Peyer's patch (tissue), 4 donors: ENCODE results near the gene TMEM132A. TPM values are rescaled to one million over a fixed set of nuclear protein-coding genes. Genes with fewer than 3 reads are reported as not detected.

Experiments
- DNase-seq, 3 donors: peaks; one replicate each; pipeline ENCODE4 v3.0.0-alpha.2; 2017 to 2019
- H3K27ac ChIP-seq, 4 donors: fragments of 200-600 bp; sonication (generic); one replicate each; pipeline ENCODE4 v1.5.1; 2016 to 2019
- H3K27me3 ChIP-seq, 2 donors: fragments of 200-600 bp; sonication (generic); one replicate each; pipeline ENCODE4 v1.5.1; 2019
- H3K36me3 ChIP-seq, 3 donors: fragments of 200-600 bp; sonication (generic); one replicate each; pipeline ENCODE4 v1.5.1; 2016 to 2019
- H3K4me1 ChIP-seq, 4 donors: fragments of 200-600 bp; sonication (generic); one replicate each; pipeline ENCODE4 v1.5.1; 2016 to 2019
- H3K4me3 ChIP-seq, 4 donors: fragments of 200-600 bp; sonication (generic); 1 replicate in 3 of 4; 2 replicates in 1 of 4; pipeline ENCODE4 v1.5.1; 2016 to 2019; ENCODE audit warnings: mild to moderate bottlenecking in 1 of 4
- H3K9me3 ChIP-seq, 4 donors: fragments of 200-600 bp; sonication (generic); one replicate each; pipeline ENCODE4 v1.5.1; 2016 to 2019; ENCODE audit warnings: mild to moderate bottlenecking in 1 of 4
- POLR2A ChIP-seq, 2 donors: fragments of 450-650 bp; IDR thresholded peaks; one replicate each; pipeline ENCODE4 v1.5.1; 2017; ENCODE audit warnings: antibody characterized with exemption in 2 of 2, mild to moderate bottlenecking in 2 of 2, moderate library complexity in 2 of 2
- total RNA-seq, 4 donors: library from RNA; depleted of rRNA; stranded (reverse); fragments of >200 nt; gene quantifications; one replicate each; pipeline ENCODE4 v1.1.0, GENCODE V29; 2016
- TF ChIP-seq, protein P1 (sequence below), 6 experiments: fragments of 450-650 bp in 4 of 6; fragments of 200-600 bp in 2 of 6; sonication (generic) in 1 of 6; IDR thresholded peaks; one replicate each; pipeline ENCODE4 v1.5.1; 2017 to 2019; ENCODE audit warnings: antibody characterized with exemption in 6 of 6, mild to moderate bottlenecking in 3 of 6, moderate library complexity in 1 of 6

TMEM132A gene
- total RNA-seq, 4 donors from 2014 or later, result 1.6 to 28.9 (median 4.0) TPM

DNA sequence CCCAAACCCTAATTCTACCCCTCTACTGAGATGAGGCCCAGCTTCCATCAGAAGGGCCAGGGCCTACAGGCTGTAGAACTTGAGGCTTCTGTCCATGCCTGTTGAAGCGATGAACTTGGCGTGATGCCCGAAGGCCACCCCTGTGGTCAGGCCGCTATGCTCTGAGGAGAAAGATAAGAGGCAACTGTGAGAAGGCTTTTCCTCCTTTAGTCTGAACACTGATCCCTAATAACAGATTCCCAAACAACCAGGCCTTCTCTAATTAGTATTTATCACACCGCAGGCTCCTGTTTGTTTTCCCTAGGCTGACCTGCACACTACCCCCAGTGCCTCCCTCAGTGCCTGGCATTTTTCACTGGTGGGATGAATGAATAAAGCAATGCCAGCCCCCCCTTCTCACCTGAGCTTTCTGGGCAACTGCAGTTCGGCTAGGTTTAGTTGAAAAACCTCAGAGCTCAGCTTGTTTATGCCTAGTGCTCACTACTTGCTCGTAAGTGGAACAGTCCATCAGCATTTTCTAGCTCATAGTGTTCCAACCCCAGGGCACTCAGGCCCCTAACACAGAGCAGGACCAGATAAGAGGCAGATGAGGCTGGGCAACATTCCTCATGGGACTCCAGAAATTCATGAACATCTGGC, 33.0 kb upstream of the TMEM132A start:
- TF ChIP-seq, protein P1, sequence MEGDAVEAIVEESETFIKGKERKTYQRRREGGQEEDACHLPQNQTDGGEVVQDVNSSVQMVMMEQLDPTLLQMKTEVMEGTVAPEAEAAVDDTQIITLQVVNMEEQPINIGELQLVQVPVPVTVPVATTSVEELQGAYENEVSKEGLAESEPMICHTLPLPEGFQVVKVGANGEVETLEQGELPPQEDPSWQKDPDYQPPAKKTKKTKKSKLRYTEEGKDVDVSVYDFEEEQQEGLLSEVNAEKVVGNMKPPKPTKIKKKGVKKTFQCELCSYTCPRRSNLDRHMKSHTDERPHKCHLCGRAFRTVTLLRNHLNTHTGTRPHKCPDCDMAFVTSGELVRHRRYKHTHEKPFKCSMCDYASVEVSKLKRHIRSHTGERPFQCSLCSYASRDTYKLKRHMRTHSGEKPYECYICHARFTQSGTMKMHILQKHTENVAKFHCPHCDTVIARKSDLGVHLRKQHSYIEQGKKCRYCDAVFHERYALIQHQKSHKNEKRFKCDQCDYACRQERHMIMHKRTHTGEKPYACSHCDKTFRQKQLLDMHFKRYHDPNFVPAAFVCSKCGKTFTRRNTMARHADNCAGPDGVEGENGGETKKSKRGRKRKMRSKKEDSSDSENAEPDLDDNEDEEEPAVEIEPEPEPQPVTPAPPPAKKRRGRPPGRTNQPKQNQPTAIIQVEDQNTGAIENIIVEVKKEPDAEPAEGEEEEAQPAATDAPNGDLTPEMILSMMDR (IDR thresholded peaks at IDR 0.05), result no peak
- no peak for TF ChIP-seq POLR2A (IDR thresholded peaks at IDR 0.05)
- H3K27me3 ChIP-seq, result no peaks in the 10 kb centered on the region
- no peaks in the 10 kb centered on the region for H3K4me1 ChIP-seq
- H3K4me3 ChIP-seq, result no peak overlapping the region
- DNase-seq, result peak in 1 of 3 donors; percentile 45
- no peak overlapping the region for H3K27ac ChIP-seq
- peaks cover 0 to 52% (median 0%) of the 10 kb centered on the region in 3 donors for H3K36me3 ChIP-seq
- H3K9me3 ChIP-seq, result no peaks in the 10 kb centered on the region

DNA sequence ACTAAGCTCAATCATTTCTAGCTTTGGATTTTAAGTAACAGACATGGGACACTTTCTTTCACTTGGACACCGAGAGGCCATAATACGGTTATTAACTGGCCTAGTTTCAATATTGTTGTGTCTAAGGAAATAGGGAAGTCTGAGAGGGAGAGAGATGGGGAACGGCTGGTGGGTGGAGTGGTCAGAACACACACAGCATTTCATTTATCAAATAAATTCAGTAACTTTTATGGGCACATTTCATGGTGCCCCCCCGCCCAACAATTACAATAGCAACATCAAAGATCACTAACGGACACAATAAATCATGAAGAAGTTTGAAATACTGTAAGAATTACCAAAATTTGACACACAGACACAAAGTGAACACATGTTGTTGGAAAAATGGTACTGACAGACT, 28.6 kb upstream of the TMEM132A start:
- no peak overlapping the region for H3K27ac ChIP-seq
- no peaks in the 10 kb centered on the region for H3K27me3 ChIP-seq
- no peak for DNase-seq
- H3K36me3 ChIP-seq, result peaks cover 0 to 90% (median 3%) of the 10 kb centered on the region in 3 donors
- H3K4me1 ChIP-seq, result no peaks in the 10 kb centered on the region
- no peaks in the 10 kb centered on the region for H3K9me3 ChIP-seq
- no peak overlapping the region for H3K4me3 ChIP-seq
- TF ChIP-seq, protein P1 (IDR thresholded peaks at IDR 0.05), result no peak
- no peak for TF ChIP-seq POLR2A (IDR thresholded peaks at IDR 0.05)

DNA sequence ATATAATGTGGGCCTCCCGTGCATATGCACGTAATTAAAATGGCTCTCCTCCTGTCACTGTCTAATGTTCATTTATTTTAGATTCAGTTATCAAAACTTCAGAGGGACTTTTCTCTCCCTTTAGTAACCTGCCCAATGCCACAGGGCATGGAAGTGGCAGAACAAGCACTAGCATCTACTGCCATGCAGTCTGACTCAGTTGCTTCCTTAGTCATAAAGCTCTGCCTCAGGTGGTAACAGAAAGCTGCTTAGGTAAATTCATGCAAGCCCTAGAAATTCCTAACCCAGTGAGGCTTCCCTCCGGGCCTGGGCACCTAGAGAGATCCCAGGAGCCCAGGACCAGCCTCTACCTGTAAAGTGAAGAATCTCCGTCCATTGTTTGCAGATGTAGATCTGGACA, 26.8 kb upstream of the TMEM132A start:
- no peaks in the 10 kb centered on the region for H3K4me1 ChIP-seq
- peaks cover 0 to 97% (median 3%) of the 10 kb centered on the region in 3 donors for H3K36me3 ChIP-seq

DNA sequence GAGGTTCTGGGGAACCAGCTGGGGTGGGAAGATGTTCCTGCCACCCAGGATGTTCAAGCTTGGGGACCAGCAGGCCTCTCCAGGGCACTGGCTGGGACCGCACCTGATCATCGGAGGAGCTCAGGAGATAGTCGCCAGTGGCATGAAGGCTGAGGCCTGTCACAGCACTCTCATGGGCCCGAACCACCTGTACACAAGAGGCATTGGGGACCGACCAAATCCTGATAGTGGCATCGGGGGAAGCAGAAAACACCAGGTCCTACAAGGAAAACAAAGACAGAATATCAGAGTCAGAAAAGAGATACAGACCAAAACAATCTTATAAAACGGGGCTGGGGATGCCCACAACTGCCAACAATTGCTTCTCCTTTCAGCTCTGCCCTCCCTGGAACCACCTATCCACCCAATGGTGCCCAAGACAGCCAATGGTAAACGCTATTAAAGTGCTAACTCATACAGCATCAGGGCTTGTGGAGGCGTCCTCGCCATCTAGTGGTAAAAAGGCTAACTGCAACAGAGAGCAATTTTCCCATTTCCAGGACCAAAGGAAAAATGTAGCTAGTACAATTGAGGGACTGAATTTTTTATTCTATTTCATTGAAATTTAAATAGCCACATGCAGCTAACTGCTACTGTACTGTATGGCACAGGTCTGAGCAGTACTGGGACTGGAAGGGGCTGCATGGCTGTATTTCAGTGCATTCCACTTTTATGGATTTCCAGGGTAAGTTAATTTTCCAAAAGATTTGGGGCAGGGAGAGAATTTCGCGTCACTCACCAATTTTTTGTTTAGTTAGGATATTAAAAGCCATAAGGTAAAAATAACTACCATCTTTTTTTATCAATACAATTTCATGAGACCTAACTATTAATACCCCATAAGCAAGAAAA, 25.0 kb upstream of the TMEM132A start:
- TF ChIP-seq, protein P1 (IDR thresholded peaks at IDR 0.05), result peak; percentile 88 to 95 (median 91)
- TF ChIP-seq POLR2A (IDR thresholded peaks at IDR 0.05), result no peak
- H3K4me1 ChIP-seq, result peaks cover 0 to 2% (median 0%) of the 10 kb centered on the region in 4 donors
- no peaks in the 10 kb centered on the region for H3K27me3 ChIP-seq
- H3K36me3 ChIP-seq, result peaks cover 0 to 94% (median 3%) of the 10 kb centered on the region in 3 donors
- H3K9me3 ChIP-seq, result no peaks in the 10 kb centered on the region
- peak in 1 of 3 donors; percentile 75 for DNase-seq
- H3K27ac ChIP-seq, result no peak overlapping the region
- H3K4me3 ChIP-seq, result no peak overlapping the region

More for the DNA sequence above, 26.8 kb upstream of the TMEM132A start:
- H3K27ac ChIP-seq, result no peak overlapping the region
- no peaks in the 10 kb centered on the region for H3K27me3 ChIP-seq
- H3K9me3 ChIP-seq, result no peaks in the 10 kb centered on the region
- TF ChIP-seq, protein P1 (IDR thresholded peaks at IDR 0.05), result no peak
- no peak for TF ChIP-seq POLR2A (IDR thresholded peaks at IDR 0.05)
- H3K4me3 ChIP-seq, result no peak overlapping the region
- DNase-seq, result no peak

DNA sequence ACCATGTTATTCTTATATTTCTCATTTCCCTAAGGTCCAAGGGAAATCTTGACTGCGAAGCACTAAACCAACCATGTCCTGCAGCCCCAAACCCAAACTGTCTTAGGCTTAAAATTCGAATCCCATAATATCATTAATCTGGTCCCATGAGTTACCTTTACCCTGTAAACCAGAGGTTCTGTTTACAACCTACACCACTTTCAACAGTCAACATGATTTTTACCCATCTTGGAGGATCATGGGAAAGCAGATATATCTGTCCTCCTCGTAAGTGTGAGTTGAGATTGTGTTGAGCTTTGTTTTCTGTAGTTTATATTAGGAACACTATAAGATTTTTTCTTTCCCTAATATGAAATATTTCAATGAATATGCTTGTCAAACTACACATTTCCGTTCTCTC, 24.3 kb upstream of the TMEM132A start:
- no peak overlapping the region for H3K27ac ChIP-seq
- no peak overlapping the region for H3K4me3 ChIP-seq
- H3K36me3 ChIP-seq, result peaks cover 0 to 87% (median 3%) of the 10 kb centered on the region in 3 donors
- no peaks in the 10 kb centered on the region for H3K27me3 ChIP-seq
- TF ChIP-seq POLR2A (IDR thresholded peaks at IDR 0.05), result no peak
- TF ChIP-seq, protein P1 (IDR thresholded peaks at IDR 0.05), result no peak
- peaks cover 3 to 9% (median 4%) of the 10 kb centered on the region in 4 donors for H3K4me1 ChIP-seq
- no peak for DNase-seq
- H3K9me3 ChIP-seq, result no peaks in the 10 kb centered on the region
